Measurements from ENCODE around the gene PPP1R3G.

The PPP1R3G gene

DNA sequence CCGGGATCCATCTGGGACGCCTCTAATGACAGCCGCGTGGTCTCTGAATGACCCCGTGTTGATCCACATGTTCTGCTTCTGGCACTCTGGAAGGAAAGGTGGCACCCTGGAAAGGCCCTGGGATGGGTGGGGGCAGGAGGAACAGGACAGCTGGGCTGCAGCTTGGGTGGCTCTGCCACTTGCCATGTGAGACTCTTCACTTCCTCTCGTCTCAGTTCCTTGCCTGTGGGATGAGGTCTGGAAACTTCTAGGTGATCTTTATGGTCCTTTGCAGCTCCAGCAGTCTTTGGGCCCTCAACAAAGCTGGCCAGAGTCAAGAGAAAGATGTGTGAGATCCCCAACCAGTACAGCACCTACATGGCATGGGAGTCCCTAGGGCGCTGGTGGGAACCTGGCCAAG, 26.5 kb downstream of the PPP1R3G start:
- TF ChIP-seq CREB1 (IDR thresholded peaks at IDR 0.05; ENCODE audit: low read depth) (no peak), TEAD4 (IDR thresholded peaks at IDR 0.05) (no peak), FOXM1 (IDR thresholded peaks at IDR 0.05; ENCODE audit: borderline replicate concordance, low read depth) (no peak), YY1 (IDR thresholded peaks at IDR 0.05; ENCODE audit: low read depth) (no peak), TAF1 (IDR thresholded peaks at IDR 0.05; ENCODE audit: low read depth) (no peak), TCF12 (IDR thresholded peaks at IDR 0.05; ENCODE audit: low read depth) (no peak), ZBTB7A (IDR thresholded peaks at IDR 0.05; ENCODE audit: low read depth) (no peak), EGR1 (IDR thresholded peaks at IDR 0.05) (no peak), EP300 (IDR thresholded peaks at IDR 0.05; ENCODE audit: borderline replicate concordance) (no peak), RAD21 (IDR thresholded peaks at IDR 0.05; ENCODE audit: low read depth) (no peak)
- TF ChIP-seq, protein P1, sequence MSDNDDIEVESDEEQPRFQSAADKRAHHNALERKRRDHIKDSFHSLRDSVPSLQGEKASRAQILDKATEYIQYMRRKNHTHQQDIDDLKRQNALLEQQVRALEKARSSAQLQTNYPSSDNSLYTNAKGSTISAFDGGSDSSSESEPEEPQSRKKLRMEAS (IDR thresholded peaks at IDR 0.05): no peak
- TF ChIP-seq, protein P2, sequence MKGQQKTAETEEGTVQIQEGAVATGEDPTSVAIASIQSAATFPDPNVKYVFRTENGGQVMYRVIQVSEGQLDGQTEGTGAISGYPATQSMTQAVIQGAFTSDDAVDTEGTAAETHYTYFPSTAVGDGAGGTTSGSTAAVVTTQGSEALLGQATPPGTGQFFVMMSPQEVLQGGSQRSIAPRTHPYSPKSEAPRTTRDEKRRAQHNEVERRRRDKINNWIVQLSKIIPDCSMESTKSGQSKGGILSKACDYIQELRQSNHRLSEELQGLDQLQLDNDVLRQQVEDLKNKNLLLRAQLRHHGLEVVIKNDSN (IDR thresholded peaks at IDR 0.05): no peak
- TF ChIP-seq, protein P3, sequence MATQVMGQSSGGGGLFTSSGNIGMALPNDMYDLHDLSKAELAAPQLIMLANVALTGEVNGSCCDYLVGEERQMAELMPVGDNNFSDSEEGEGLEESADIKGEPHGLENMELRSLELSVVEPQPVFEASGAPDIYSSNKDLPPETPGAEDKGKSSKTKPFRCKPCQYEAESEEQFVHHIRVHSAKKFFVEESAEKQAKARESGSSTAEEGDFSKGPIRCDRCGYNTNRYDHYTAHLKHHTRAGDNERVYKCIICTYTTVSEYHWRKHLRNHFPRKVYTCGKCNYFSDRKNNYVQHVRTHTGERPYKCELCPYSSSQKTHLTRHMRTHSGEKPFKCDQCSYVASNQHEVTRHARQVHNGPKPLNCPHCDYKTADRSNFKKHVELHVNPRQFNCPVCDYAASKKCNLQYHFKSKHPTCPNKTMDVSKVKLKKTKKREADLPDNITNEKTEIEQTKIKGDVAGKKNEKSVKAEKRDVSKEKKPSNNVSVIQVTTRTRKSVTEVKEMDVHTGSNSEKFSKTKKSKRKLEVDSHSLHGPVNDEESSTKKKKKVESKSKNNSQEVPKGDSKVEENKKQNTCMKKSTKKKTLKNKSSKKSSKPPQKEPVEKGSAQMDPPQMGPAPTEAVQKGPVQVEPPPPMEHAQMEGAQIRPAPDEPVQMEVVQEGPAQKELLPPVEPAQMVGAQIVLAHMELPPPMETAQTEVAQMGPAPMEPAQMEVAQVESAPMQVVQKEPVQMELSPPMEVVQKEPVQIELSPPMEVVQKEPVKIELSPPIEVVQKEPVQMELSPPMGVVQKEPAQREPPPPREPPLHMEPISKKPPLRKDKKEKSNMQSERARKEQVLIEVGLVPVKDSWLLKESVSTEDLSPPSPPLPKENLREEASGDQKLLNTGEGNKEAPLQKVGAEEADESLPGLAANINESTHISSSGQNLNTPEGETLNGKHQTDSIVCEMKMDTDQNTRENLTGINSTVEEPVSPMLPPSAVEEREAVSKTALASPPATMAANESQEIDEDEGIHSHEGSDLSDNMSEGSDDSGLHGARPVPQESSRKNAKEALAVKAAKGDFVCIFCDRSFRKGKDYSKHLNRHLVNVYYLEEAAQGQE (IDR thresholded peaks at IDR 0.05; ENCODE audit: low read depth): no peak

DNA sequence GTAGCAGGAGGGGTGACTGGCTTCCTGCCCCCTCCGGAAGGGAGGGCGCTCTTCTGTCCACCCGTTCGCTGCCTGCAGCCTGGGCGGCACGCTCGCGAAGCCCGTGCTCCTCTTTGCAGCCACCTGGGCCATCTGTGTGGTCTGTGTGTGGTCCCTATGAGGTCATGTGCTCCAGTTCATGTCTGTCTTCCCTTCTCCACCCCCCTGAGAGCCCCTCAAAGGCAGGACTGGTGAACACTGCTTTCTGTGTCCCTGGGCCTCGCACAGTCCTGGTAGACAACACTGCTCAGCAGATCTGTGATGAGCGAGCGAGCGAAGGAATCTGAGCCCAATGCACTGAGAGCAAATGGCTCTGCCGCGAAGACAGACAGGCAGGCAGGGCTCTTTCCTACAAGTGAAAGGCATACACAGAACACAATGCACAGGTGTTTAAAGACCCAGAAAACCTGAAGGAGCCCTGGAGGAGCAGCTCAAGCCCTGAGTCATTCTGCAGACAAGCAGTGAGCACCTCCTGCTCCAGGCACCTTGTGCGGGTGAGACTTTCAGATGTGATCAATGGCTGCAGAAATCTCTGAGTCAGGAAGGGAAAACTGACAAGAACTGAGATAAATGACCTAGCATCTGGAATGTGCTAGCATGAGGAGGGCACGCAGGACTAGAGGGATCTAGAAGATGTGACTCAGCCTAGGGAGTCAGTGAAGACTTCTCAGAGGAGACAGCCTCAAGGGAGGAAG, 27.1 kb downstream of the PPP1R3G start:
- TF ChIP-seq, protein P3 (IDR thresholded peaks at IDR 0.05; ENCODE audit: low read depth): no peak
- TF ChIP-seq CREB1 (IDR thresholded peaks at IDR 0.05; ENCODE audit: low read depth): no peak
- no peak for TF ChIP-seq CEBPB (IDR thresholded peaks at IDR 0.05)

DNA sequence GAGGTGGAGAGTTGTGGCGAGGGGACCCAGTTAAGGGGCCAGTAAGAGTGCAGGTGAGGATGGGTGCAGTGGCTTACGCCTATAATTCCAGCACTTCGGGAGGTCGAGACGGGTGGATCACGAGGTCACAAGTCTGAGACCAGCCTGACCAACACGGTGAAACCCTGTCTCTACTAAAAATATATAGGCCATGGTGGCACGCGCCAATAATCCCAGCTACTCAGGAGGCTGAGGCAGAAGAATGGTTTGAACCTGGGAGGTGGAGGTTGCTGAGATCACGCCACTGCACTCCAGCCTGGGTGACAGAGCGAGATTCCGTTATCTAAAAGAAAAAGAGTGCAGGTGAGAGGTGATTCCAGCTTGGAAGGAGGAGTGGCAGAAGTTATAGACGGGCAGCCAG, 28.0 kb downstream of the PPP1R3G start:
- TF ChIP-seq RAD21 (IDR thresholded peaks at IDR 0.05; ENCODE audit: low read depth) (no peak), FOXM1 (IDR thresholded peaks at IDR 0.05; ENCODE audit: borderline replicate concordance, low read depth) (no peak), EGR1 (IDR thresholded peaks at IDR 0.05) (no peak), TAF1 (IDR thresholded peaks at IDR 0.05; ENCODE audit: low read depth) (no peak), TCF12 (IDR thresholded peaks at IDR 0.05; ENCODE audit: low read depth) (no peak), YY1 (IDR thresholded peaks at IDR 0.05; ENCODE audit: low read depth) (no peak), ZBTB7A (IDR thresholded peaks at IDR 0.05; ENCODE audit: low read depth) (no peak), TEAD4 (IDR thresholded peaks at IDR 0.05) (no peak), CREB1 (IDR thresholded peaks at IDR 0.05; ENCODE audit: low read depth) (no peak), EP300 (IDR thresholded peaks at IDR 0.05; ENCODE audit: borderline replicate concordance) (no peak), CEBPB (IDR thresholded peaks at IDR 0.05) (no peak), NFIC (IDR thresholded peaks at IDR 0.05) (no peak)
- TF ChIP-seq, protein P3 (IDR thresholded peaks at IDR 0.05; ENCODE audit: low read depth): no peak
- TF ChIP-seq, protein P1 (IDR thresholded peaks at IDR 0.05): no peak
- TF ChIP-seq, protein P2 (IDR thresholded peaks at IDR 0.05): no peak

DNA sequence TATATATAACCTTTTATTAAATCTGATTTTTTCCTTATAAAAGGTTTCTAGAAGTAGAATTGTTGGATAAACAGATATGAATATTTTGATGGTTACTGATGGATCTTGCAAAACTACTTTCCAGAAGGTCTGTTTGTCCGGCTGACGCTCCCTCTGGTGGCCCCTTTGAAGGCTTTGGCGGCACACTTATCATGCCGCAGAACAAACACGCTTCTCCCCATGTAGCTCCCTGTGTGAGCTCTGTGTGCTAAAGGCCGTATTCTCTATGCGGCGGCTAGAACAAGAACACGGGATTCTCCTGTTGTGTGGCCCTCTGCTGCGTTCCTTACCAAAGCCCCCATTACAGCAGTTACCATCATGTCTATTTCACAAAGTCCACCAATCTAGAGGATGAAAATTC, 30.0 kb downstream of the PPP1R3G start:
- no peak for TF ChIP-seq TAF1 (IDR thresholded peaks at IDR 0.05; ENCODE audit: low read depth)
- TF ChIP-seq, protein P3 (IDR thresholded peaks at IDR 0.05; ENCODE audit: low read depth): no peak
